HG03135 (cell line): ENCODE results near the gene SOWAHD.

Experiments used
- ATAC-seq: cut with Tn5 transposase; IDR thresholded peaks from one replicate; pipeline ENCODE4 v1.9.1; 2021; ENCODE audit warnings: mild to moderate bottlenecking, moderate library complexity; ENCODE audit not compliant: unreplicated experiment

SOWAHD gene

DNA sequence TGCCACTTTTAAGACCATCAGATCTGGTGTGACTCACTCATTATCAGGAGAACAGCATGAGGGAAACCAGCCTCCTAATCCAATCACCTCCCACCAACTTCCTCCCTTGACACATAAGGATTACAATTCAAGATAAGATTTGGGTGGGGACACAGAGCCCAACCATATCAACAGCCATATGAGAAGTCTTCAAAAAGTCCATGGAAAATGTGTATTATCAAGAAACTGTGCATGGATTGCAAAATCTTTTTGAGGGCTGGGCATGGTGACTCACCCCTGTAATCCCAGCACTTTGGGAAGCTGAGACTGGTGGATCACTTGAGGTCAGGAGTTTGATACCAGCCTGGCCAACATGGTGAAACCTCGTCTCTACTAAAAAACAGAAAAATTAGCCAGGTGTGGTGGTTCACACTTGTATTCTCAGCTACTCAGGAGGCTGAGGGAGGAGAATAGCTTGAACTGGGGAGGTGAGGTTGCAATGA lies 50.8 kb downstream of the SOWAHD start:
- ATAC-seq: no peak
